PC-9 (cell line): ENCODE measurements around the gene BRD4. TPM values are rescaled to one million over a fixed set of nuclear protein-coding genes. Genes with fewer than 3 reads are reported as not detected.

Experiments used
- BruUV-seq: library from RNA; stranded (reverse); fragments of 400-500 nt; replicated peaks from 2 replicates; lab custom pipeline; 2021; lab: Mats Ljungman, UMichigan
- CTCF ChIA-PET: fragments of 300-600 bp; sonication (Branson Sonifier 250); formaldehyde crosslinking; loops from one replicate; lab custom pipeline; 2022; ENCODE audit warnings: antibody characterized with exemption; lab: Charles Lee
- POLR2A ChIA-PET: fragments of 300-600 bp; sonication (Branson Sonifier 250); formaldehyde crosslinking; loops from one replicate; lab custom pipeline; 2022; ENCODE audit warnings: antibody characterized with exemption; ENCODE audit not compliant: unreplicated experiment; lab: Charles Lee
- DNase-seq, 2 experiments: peaks; one replicate each; pipeline versions ENCODE4 v3.0.0 to v3.0.0-alpha.2; 2015 to 2022; ENCODE audit warnings: mixed read lengths in 1 of 2
- H2AFZ ChIP-seq: fragments of 200-600 bp; sonication (generic); 2 replicates; pipeline ENCODE4 v1.8.1; 2017; ENCODE audit warnings: antibody characterized with exemption
- H3F3A ChIP-seq: fragments of 200-600 bp; sonication (generic); 2 replicates; pipeline ENCODE4 v1.8.1; 2017; ENCODE audit warnings: antibody characterized with exemption, mild to moderate bottlenecking, low read depth; ENCODE audit not compliant: insufficient read depth
- H3K27ac ChIP-seq: fragments of 200-600 bp; sonication (generic); 2 replicates; pipeline ENCODE4 v1.6.1; 2016; ENCODE audit warnings: mixed run types
- H3K27me3 ChIP-seq: fragments of 200-600 bp; sonication (generic); 2 replicates; pipeline ENCODE4 v1.6.1; 2016; ENCODE audit warnings: low read depth, mixed run types; ENCODE audit not compliant: insufficient read depth
- H3K36me3 ChIP-seq: fragments of 200-600 bp; sonication (generic); 2 replicates; pipeline ENCODE4 v1.6.1; 2016; ENCODE audit warnings: low read depth, mixed run types
- H3K4me1 ChIP-seq: fragments of 200-600 bp; sonication (generic); replicated peaks from 2 replicates; pipeline ENCODE4 v1.6.1; 2016; ENCODE audit warnings: mixed run types; ENCODE audit not compliant: insufficient read depth
- H3K4me2 ChIP-seq: fragments of 200-600 bp; sonication (generic); 2 replicates; pipeline ENCODE4 v1.6.1; 2017; ENCODE audit warnings: mixed run types
- H3K4me3 ChIP-seq: fragments of 200-600 bp; sonication (generic); 2 replicates; pipeline ENCODE4 v1.6.1; 2016; ENCODE audit warnings: mixed run types
- H3K79me2 ChIP-seq: fragments of 200-600 bp; sonication (generic); 2 replicates; pipeline ENCODE4 v1.6.1; 2017; ENCODE audit warnings: low read depth, mixed run types
- H3K9me2 ChIP-seq: fragments of 200-600 bp; sonication (generic); 2 replicates; pipeline ENCODE4 v1.8.1; 2017; ENCODE audit warnings: mild to moderate bottlenecking; ENCODE audit not compliant: insufficient read depth
- H3K9me3 ChIP-seq: fragments of 200-600 bp; sonication (generic); 2 replicates; pipeline ENCODE4 v1.8.1; 2016; ENCODE audit warnings: low read depth; ENCODE audit not compliant: insufficient read depth
- H4K20me1 ChIP-seq: fragments of 200-600 bp; sonication (generic); 2 replicates; pipeline ENCODE4 v1.8.1; 2017; ENCODE audit not compliant: insufficient read depth
- EZH2 ChIP-seq: fragments of 200-600 bp; sonication (generic); IDR thresholded peaks from 2 replicates; pipeline ENCODE4 v1.8.0; 2017; ENCODE audit warnings: antibody characterized with exemption, low read depth
- intact Hi-C: fragments of 100-400 bp; cut with micrococcal nuclease; formaldehyde crosslinking; loops from one replicate; pipeline ENCODE4 v1.10.0; 2022; ENCODE audit not compliant: unreplicated experiment
- total RNA-seq: library from RNA; stranded (reverse); gene quantifications from 2 replicates; pipeline ENCODE4 v1.2.3, GENCODE V29; 2021
- TF ChIP-seq, protein P1 (sequence below): fragments of 200-600 bp; sonication (generic); conservative IDR thresholded peaks from 2 replicates; pipeline ENCODE4 v1.6.1; 2017; ENCODE audit warnings: mixed run types, antibody characterized with exemption, mild to moderate bottlenecking, moderate library complexity

Gene BRD4
- total RNA-seq, 1 experiment from 2014 or later: 138 TPM

- Histone ChIP-seq H3K79me2 (peaks cover 4% of the 10 kb centered on the region), H3K4me2 (no peak overlapping the region), H3K27ac (no peak overlapping the region), H3K9me3 (no peaks in the 10 kb centered on the region), H3K4me1 (peaks cover 4% of the 10 kb centered on the region), H3K27me3 (no peaks in the 10 kb centered on the region), H3K9me2 (no peaks in the 10 kb centered on the region), H3F3A (peaks cover 35% of the 10 kb centered on the region), H3K36me3 (peaks cover 17% of the 10 kb centered on the region; the same call in 1 of the 2 replicates), H2AFZ (no peak overlapping the region), H4K20me1 (no peaks in the 10 kb centered on the region; the same call in 1 of the 2 replicates), H3K4me3 (no peak overlapping the region)
- BruUV-seq: no TSS peak
- ChIA-PET POLR2A (interaction anchor here (0.6 kb wide), 1 partner anchor 1245 kb away, joined by 4 read pairs; no protein-coding TSS in a partner anchor), CTCF (interaction anchor here (0.6 to 0.7 kb wide), 2 partner anchors 11 to 24 kb away, joined by 4 to 7 read pairs; no protein-coding TSS in a partner anchor)
- DNase-seq: no peak
- intact Hi-C loops: no loop called here
- TF ChIP-seq, protein P1, sequence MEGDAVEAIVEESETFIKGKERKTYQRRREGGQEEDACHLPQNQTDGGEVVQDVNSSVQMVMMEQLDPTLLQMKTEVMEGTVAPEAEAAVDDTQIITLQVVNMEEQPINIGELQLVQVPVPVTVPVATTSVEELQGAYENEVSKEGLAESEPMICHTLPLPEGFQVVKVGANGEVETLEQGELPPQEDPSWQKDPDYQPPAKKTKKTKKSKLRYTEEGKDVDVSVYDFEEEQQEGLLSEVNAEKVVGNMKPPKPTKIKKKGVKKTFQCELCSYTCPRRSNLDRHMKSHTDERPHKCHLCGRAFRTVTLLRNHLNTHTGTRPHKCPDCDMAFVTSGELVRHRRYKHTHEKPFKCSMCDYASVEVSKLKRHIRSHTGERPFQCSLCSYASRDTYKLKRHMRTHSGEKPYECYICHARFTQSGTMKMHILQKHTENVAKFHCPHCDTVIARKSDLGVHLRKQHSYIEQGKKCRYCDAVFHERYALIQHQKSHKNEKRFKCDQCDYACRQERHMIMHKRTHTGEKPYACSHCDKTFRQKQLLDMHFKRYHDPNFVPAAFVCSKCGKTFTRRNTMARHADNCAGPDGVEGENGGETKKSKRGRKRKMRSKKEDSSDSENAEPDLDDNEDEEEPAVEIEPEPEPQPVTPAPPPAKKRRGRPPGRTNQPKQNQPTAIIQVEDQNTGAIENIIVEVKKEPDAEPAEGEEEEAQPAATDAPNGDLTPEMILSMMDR: no peak
- no peak for TF ChIP-seq EZH2
Measured at GRCh38 chr19:15225760-15226159, 106.6 kb downstream of the BRD4 start.

DNA sequence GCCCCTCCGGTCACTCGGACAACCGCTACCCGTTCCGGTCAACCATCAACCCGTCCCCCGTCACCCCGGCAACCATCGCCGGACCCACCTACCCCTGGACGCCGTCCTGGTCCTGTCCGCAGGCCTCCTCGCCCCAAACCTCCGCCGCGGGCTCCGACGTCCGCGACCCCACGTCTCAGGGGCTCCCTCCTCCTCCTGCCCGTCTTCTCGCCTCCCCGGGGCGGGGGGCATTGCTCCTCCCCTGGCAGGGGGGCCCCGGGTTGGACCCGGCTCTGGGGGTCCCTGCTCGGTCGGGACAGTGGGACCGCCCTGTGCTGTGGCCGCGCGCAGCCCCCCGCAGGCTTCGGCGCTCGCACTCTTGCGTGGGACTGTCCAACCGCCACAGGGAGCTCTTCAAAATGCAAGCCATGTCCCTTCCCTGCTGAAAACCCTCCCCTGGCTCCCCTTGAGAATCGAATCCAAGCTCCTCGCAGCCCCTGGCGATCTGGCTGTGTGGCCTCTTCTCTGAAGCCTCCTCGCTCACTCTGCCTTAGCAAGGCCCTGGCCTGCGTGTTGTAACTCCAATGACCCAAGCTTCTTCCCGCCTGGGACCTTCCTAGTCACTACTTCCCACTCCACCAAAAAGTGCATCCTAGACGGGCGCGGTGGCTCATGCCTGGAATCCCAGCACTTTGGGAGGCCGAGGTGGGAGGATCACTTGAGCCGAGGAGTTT, 108.5 kb downstream of the BRD4 start:
- Histone ChIP-seq H3K4me2 (peak overlapping the region; percentile 33), H3K27me3 (no peaks in the 10 kb centered on the region), H3K9me3 (no peaks in the 10 kb centered on the region), H3K36me3 (peaks cover 12% of the 10 kb centered on the region; the same call in 1 of the 2 replicates), H3K79me2 (no peaks in the 10 kb centered on the region), H3F3A (peaks cover 30% of the 10 kb centered on the region), H3K4me3 (no peak overlapping the region), H3K9me2 (no peaks in the 10 kb centered on the region), H3K27ac (no peak overlapping the region), H3K4me1 (no peaks in the 10 kb centered on the region), H4K20me1 (no peaks in the 10 kb centered on the region), H2AFZ (no peak overlapping the region)
- CTCF ChIA-PET: no interaction called here
- DNase-seq: no peak
- POLR2A ChIA-PET: no interaction called here
- BruUV-seq: no TSS peak
- intact Hi-C loops: no loop called here
- no peak for TF ChIP-seq EZH2
- TF ChIP-seq, protein P1: no peak

- Histone ChIP-seq H3K9me3 (no peaks in the 10 kb centered on the region), H3K4me2 (peak overlapping the region; percentile 33), H3K36me3 (peaks cover 10% of the 10 kb centered on the region; the same call in 1 of the 2 replicates), H3K9me2 (no peaks in the 10 kb centered on the region), H3F3A (peaks cover 28% of the 10 kb centered on the region), H4K20me1 (no peaks in the 10 kb centered on the region), H3K27me3 (no peaks in the 10 kb centered on the region), H3K4me3 (no peak overlapping the region), H2AFZ (no peak overlapping the region), H3K27ac (no peak overlapping the region), H3K4me1 (no peaks in the 10 kb centered on the region), H3K79me2 (no peaks in the 10 kb centered on the region)
- no peak for TF ChIP-seq EZH2
- TF ChIP-seq, protein P1: no peak
- TSS peak; percentile 10 for BruUV-seq
- CTCF ChIA-PET: no interaction called here
- intact Hi-C loops: no loop called here
- POLR2A ChIA-PET: no interaction called here
- peak; percentile 75 to 89 for DNase-seq
Measured at GRCh38 chr19:15222738-15223648, 109.3 kb downstream of the BRD4 start.
